GM12878 (cell line): ENCODE results near the gene ADCYAP1R1. TPM values are rescaled to one million over a fixed set of nuclear protein-coding genes. Genes with fewer than 3 reads are reported as not detected.

Experiments
- ATAC-seq: fragments of 200-7000 bp; cut with Tn5 transposase; 3 replicates; pipeline ENCODE4 v1.9.1; 2020; ENCODE audit warnings: mild to moderate bottlenecking, moderate library complexity
- BruUV-seq: library from RNA; stranded (reverse); fragments of 400-500 nt; replicated peaks from 2 replicates; lab custom pipeline; 2021; lab: Mats Ljungman, UMichigan
- CTCF ChIA-PET: fragments of 300-600 bp; sonication (Branson Sonifier 250); formaldehyde crosslinking; extraction: SDS; loops from one replicate; lab custom pipeline; 2021; ENCODE audit warnings: inconsistent platforms; lab: Yijun Ruan, JAX
- POLR2A ChIA-PET: fragments of 350-600 bp; formaldehyde crosslinking; extraction: SDS; loops from one replicate; lab custom pipeline; 2021; ENCODE audit warnings: inconsistent platforms; lab: Charles Lee
- RAD21 ChIA-PET: fragments of 300-600 bp; sonication (Branson Sonifier 250); formaldehyde crosslinking; loops from one replicate; lab custom pipeline; 2023; ENCODE audit warnings: antibody characterized with exemption; ENCODE audit not compliant: unreplicated experiment; lab: Charles Lee
- SMC1A ChIA-PET: fragments of 300-600 bp; sonication (Branson Sonifier 250); formaldehyde crosslinking; loops from one replicate; lab custom pipeline; 2023; ENCODE audit not compliant: unreplicated experiment, uncharacterized antibody; lab: Charles Lee
- DNase-seq: peaks from one replicate; pipeline ENCODE4 v3.0.0-alpha.2; 2011; ENCODE audit warnings: low read depth, low spot score
- FAIRE-seq: peaks from 3 replicates; lab custom pipeline; 2011; peaks lifted over from hg19 to GRCh38; lab: Jason Lieb, UNC
- H2AFZ ChIP-seq: 2 replicates; pipeline ENCODE4 v1.6.0; 2011; ENCODE audit warnings: low read depth, low read length, control low read depth; ENCODE audit not compliant: control insufficient read depth
- H3K27ac ChIP-seq: 2 replicates; pipeline ENCODE4 v1.5.1; 2011; ENCODE audit warnings: control low read depth; ENCODE audit not compliant: control insufficient read depth, insufficient read depth
- H3K27me3 ChIP-seq, 2 experiments: replicated peaks in 1 of 2; 2 replicates each; pipeline versions ENCODE4 v1.6.0 to v1.6.1; 2011; ENCODE audit warnings: low read length in 1 of 2; ENCODE audit not compliant: control insufficient read depth in 2 of 2, insufficient read depth in 2 of 2
- H3K36me3 ChIP-seq, 2 experiments: 2 replicates each; pipeline ENCODE4 v1.5.1; 2011; ENCODE audit warnings: low read length in 1 of 2; ENCODE audit not compliant: control insufficient read depth in 2 of 2, insufficient read depth in 2 of 2
- H3K4me1 ChIP-seq: 2 replicates; pipeline ENCODE4 v1.6.1; 2011; ENCODE audit warnings: mild to moderate bottlenecking, low read length, moderate library complexity, mixed read lengths; ENCODE audit not compliant: control insufficient read depth, insufficient read depth
- H3K4me2 ChIP-seq: 2 replicates; pipeline ENCODE4 v1.6.0; 2011; ENCODE audit warnings: control low read depth; ENCODE audit not compliant: control insufficient read depth, insufficient read depth
- H3K4me3 ChIP-seq: fragments of 200-600 bp; sonication (generic); 2 replicates; pipeline ENCODE4 v1.5.1; 2016
- H3K79me2 ChIP-seq: 2 replicates; pipeline ENCODE4 v1.6.0; 2011; ENCODE audit warnings: low read length; ENCODE audit not compliant: control insufficient read depth, insufficient read depth
- H3K9ac ChIP-seq: 2 replicates; pipeline ENCODE4 v1.8.0; 2011; ENCODE audit warnings: low read length, control low read depth, mixed read lengths; ENCODE audit not compliant: control insufficient read depth, insufficient read depth
- H3K9me3 ChIP-seq: replicated peaks from 3 replicates; pipeline ENCODE4 v1.5.1; 2011; ENCODE audit warnings: mild to moderate bottlenecking, low read length; ENCODE audit not compliant: control insufficient read depth, insufficient read depth
- H4K20me1 ChIP-seq: 2 replicates; pipeline ENCODE4 v1.6.0; 2011; ENCODE audit not compliant: control insufficient read depth, insufficient read depth
- ASH2L ChIP-seq: fragments of 300-600, 200-600 bp; sonication (generic); IDR thresholded peaks from 2 replicates; pipeline ENCODE4 v1.6.1; 2017; ENCODE audit warnings: low read depth, mild to moderate bottlenecking, borderline replicate concordance
- E2F4 ChIP-seq: IDR thresholded peaks from 2 replicates; pipeline ENCODE4 v1.6.1; 2012; ENCODE audit warnings: low read depth, low read length, improper control_type of control experiment
- EGR1 ChIP-seq, 2 experiments: IDR thresholded peaks; 1 replicate in 1 of 2; 2 replicates in 1 of 2; pipeline ENCODE4 v1.6.1; 2011 to 2012; ENCODE audit warnings: low read depth in 2 of 2, low read length in 2 of 2, borderline replicate concordance in 1 of 2, mild to moderate bottlenecking in 1 of 2, moderate library complexity in 1 of 2
- ESRRA ChIP-seq: IDR thresholded peaks from 2 replicates; pipeline ENCODE4 v1.6.1; 2012; ENCODE audit warnings: mild to moderate bottlenecking, low read length, improper control_type of control experiment
- HDAC2 ChIP-seq: fragments of 200-600 bp; sonication (generic); IDR thresholded peaks from 2 replicates; pipeline ENCODE4 v1.6.1; 2017
- IRF4 ChIP-seq: IDR thresholded peaks from 2 replicates; pipeline ENCODE4 v1.6.1; 2011; ENCODE audit warnings: low read depth, low read length
- MEF2B ChIP-seq: fragments of 450-650 bp; IDR thresholded peaks from 2 replicates; pipeline ENCODE4 v1.6.1; 2018; ENCODE audit warnings: mild to moderate bottlenecking, moderate library complexity; ENCODE audit not compliant: partially characterized antibody, poor library complexity, severe bottlenecking
- NFXL1 ChIP-seq: fragments of 450-650 bp; IDR thresholded peaks from 2 replicates; pipeline ENCODE4 v1.6.1; 2017; ENCODE audit warnings: antibody characterized with exemption, mild to moderate bottlenecking, borderline replicate concordance
- NFYA ChIP-seq: IDR thresholded peaks from 2 replicates; pipeline ENCODE4 v1.6.1; 2011; ENCODE audit warnings: low read depth, mild to moderate bottlenecking, low read length, improper control_type of control experiment, borderline replicate concordance
- NKRF ChIP-seq: fragments of 450-650 bp; conservative IDR thresholded peaks from 2 replicates; pipeline ENCODE4 v1.6.1; 2017; ENCODE audit warnings: mild to moderate bottlenecking, moderate library complexity
- NR2F1 ChIP-seq: fragments of 450-650 bp; conservative IDR thresholded peaks from 2 replicates; pipeline ENCODE4 v1.6.1; 2017; ENCODE audit warnings: mild to moderate bottlenecking
- NRF1 ChIP-seq: conservative IDR thresholded peaks from 2 replicates; pipeline ENCODE4 v1.6.1; 2011; ENCODE audit warnings: mild to moderate bottlenecking, low read depth, low read length, improper control_type of control experiment
- PRDM15 ChIP-seq: fragments of 450-650 bp; formaldehyde crosslinking; IDR thresholded peaks from 2 replicates; pipeline ENCODE4 v1.4.0; 2020; ENCODE audit warnings: mild to moderate bottlenecking, moderate library complexity
- RFX5 ChIP-seq: IDR thresholded peaks from 2 replicates; pipeline ENCODE4 v1.6.1; 2011; ENCODE audit warnings: low read depth, low read length, improper control_type of control experiment
- SIN3A ChIP-seq: IDR thresholded peaks from 2 replicates; pipeline ENCODE4 v1.6.1; 2012; ENCODE audit warnings: low read depth, low read length, improper control_type of control experiment
- TARDBP ChIP-seq: IDR thresholded peaks from 2 replicates; pipeline ENCODE4 v1.6.1; 2016; ENCODE audit warnings: borderline replicate concordance
- TCF3 ChIP-seq: IDR thresholded peaks from 2 replicates; pipeline ENCODE4 v1.6.1; 2012; ENCODE audit warnings: low read depth, mild to moderate bottlenecking, low read length, borderline replicate concordance; ENCODE audit not compliant: insufficient read depth
- WGBS: methylation state at CpG from one replicate; pipeline ENCODE4 v1.1.6; 2016; ENCODE audit warnings: low lambda C conversion rate; ENCODE audit not compliant: insufficient replicate concordance, insufficient coverage; ENCODE audit errors: missing lambda C conversion rate; 5-methylcytosine and 5-hydroxymethylcytosine counted together
- in situ Hi-C: fragments of 300-500 bp; cut with MboI; formaldehyde crosslinking; loops from 9 replicates; pipeline ENCODE4 v1.14.3; 2018; ENCODE audit warnings: mixed read lengths
- intact Hi-C: fragments of 100-400 bp; cut with micrococcal nuclease; formaldehyde crosslinking; loops from one replicate; pipeline ENCODE4 v1.14.2; 2022; ENCODE audit not compliant: unreplicated experiment
- polyA plus RNA-seq, 11 experiments: library from polyadenylated mRNA; depleted of rRNA in 4 of 11; unstranded in 6 of 11; stranded (reverse) in 5 of 11; fragments of >200 nt; fragmentation: Nextera tagmentation in 4 of 11; fragmentation: Illumina TruSeq in 1 of 11; extraction: Ambion mirVana in 4 of 11; extraction: Trizol in 1 of 11; gene quantifications; 1 replicate in 1 of 11; 2 replicates in 10 of 11; pipeline versions ENCODE4 v1.2.1 to v1.2.3, GENCODE V29; 2011 to 2016; ENCODE audit warnings: inconsistent platforms in 2 of 11, missing spikeins in 2 of 11, low read depth in 1 of 11
- total RNA-seq, 4 experiments: library from RNA; depleted of rRNA in 3 of 4; stranded (reverse); fragments of >200 nt in 3 of 4; fragmentation: Illumina TruSeq in 1 of 4; extraction: Trizol in 1 of 4; gene quantifications; 2 replicates each; pipeline versions ENCODE4 v1.2.1 to v1.2.3, GENCODE V29; 2013 to 2021

The ADCYAP1R1 gene
- total and polyA plus RNA-seq, 10 of the 15 experiments (the other 5 are each of a cell fraction or from before 2014, with no cell fraction given), result not detected

GRCh38 chr7:31096198-31096876 lies 44.2 kb downstream of the ADCYAP1R1 start:
- no peak for FAIRE-seq
- CTCF ChIA-PET, result interaction anchor here (0.6 to 2.4 kb wide), 4 partner anchors 9 to 113 kb away, joined by 3 to 7 read pairs (median 4); no protein-coding TSS in a partner anchor

GRCh38 chr7:31096877-31097258 lies 44.8 kb downstream of the ADCYAP1R1 start:
- Histone ChIP-seq H3K9me3 (no peaks in the 10 kb centered on the region), H3K9ac (no peak overlapping the region), H3K4me1 (no peaks in the 10 kb centered on the region), H3K27ac (no peak overlapping the region), H4K20me1 (no peaks in the 10 kb centered on the region), H3K4me2 (no peak overlapping the region), H3K36me3 (no peaks in the 10 kb centered on the region), H2AFZ (no peak overlapping the region), H3K4me3 (no peak overlapping the region), H3K27me3 (peaks cover 0 to 2% of the 10 kb centered on the region in 2 experiments; a peak in 2 of 4 replicates), H3K79me2 (no peaks in the 10 kb centered on the region)
- no TSS peak for BruUV-seq
- WGBS, result 17% methylated on average over 6 of the region's 6 CpGs
- DNase-seq (no peak), FAIRE-seq (no peak), ATAC-seq (no peak)
- RAD21 ChIA-PET, result no interaction called here
- POLR2A ChIA-PET, result no interaction called here
- SMC1A ChIA-PET, result interaction anchor here (1.0 kb wide), 1 partner anchor 42 kb away, joined by 3 read pairs; no protein-coding TSS in a partner anchor
- intact Hi-C loops, result no loop called here
- CTCF ChIA-PET, result interaction anchor here (0.6 to 2.4 kb wide), 4 partner anchors 9 to 114 kb away, joined by 3 to 7 read pairs (median 4); no protein-coding TSS in a partner anchor
- in situ Hi-C loops, result no loop called here
- TF ChIP-seq TARDBP, result no peak
- TF ChIP-seq PRDM15, result no peak
- TF ChIP-seq NKRF, result no peak
- TF ChIP-seq E2F4, result no peak

More at GRCh38 chr7:31096198-31096876, 44.2 kb downstream of the ADCYAP1R1 start:
- Histone ChIP-seq H3K36me3 (no peaks in the 10 kb centered on the region), H3K4me2 (no peak overlapping the region), H3K27me3 (peaks cover 0 to 2% of the 10 kb centered on the region in 2 experiments; a peak in 2 of 4 replicates), H3K27ac (no peak overlapping the region), H3K79me2 (no peaks in the 10 kb centered on the region), H3K9me3 (no peaks in the 10 kb centered on the region), H4K20me1 (no peaks in the 10 kb centered on the region), H3K4me3 (no peak overlapping the region), H3K4me1 (no peaks in the 10 kb centered on the region), H3K9ac (no peak overlapping the region), H2AFZ (no peak overlapping the region)
- no peak for TF ChIP-seq ASH2L
- no peak for TF ChIP-seq EGR1 (IDR thresholded peaks at IDR 0.05; ENCODE audit: borderline replicate concordance in 1 of 2, low read depth in 2 of 2, low read length in 2 of 2)
- TF ChIP-seq RFX5, result no peak
- no peak for TF ChIP-seq IRF4
- no peak for TF ChIP-seq NFXL1
- TF ChIP-seq MEF2B, result no peak
- TF ChIP-seq NR2F1, result no peak
- no peak for TF ChIP-seq NFYA
- no peak for TF ChIP-seq NRF1
- TF ChIP-seq TCF3, result no peak
- no peak for TF ChIP-seq ESRRA
- no peak for TF ChIP-seq SIN3A
- no peak for TF ChIP-seq HDAC2
- ATAC-seq (no peak), DNase-seq (no peak)
- no TSS peak for BruUV-seq
- 10% methylated on average over 8 of the region's 8 CpGs for WGBS
- intact Hi-C loops (no loop called here), in situ Hi-C loops (no loop called here)
- ChIA-PET RAD21 (no interaction called here), SMC1A (no interaction called here), POLR2A (no interaction called here)
